BJ (cell line): ENCODE measurements around the gene AKNA. TPM values are rescaled to one million over a fixed set of nuclear protein-coding genes. Genes with fewer than 3 reads are reported as not detected.

ENCODE experiments used
- CTCF ChIA-PET: fragments of 350-600 bp; formaldehyde crosslinking; extraction: SDS; loops from one replicate; lab custom pipeline; 2021; ENCODE audit warnings: antibody characterized with exemption, inconsistent platforms; lab: Yijun Ruan, JAX
- POLR2A ChIA-PET: fragments of 300-600 bp; sonication (Branson Sonifier 250); formaldehyde crosslinking; extraction: SDS; loops from one replicate; lab custom pipeline; 2021; ENCODE audit warnings: antibody characterized with exemption; lab: Charles Lee
- DNase-seq: peaks from one replicate; pipeline ENCODE4 v3.0.0-alpha.2; 2011; ENCODE audit warnings: low read depth
- H3K27me3 ChIP-seq: 2 replicates; pipeline ENCODE4 v1.6.0; 2011; ENCODE audit warnings: low read length; ENCODE audit not compliant: control insufficient read depth, insufficient read depth
- H3K36me3 ChIP-seq: 2 replicates; pipeline ENCODE4 v1.5.1; 2011; ENCODE audit warnings: low read length; ENCODE audit not compliant: control insufficient read depth, insufficient read depth
- H3K4me3 ChIP-seq: 2 replicates; pipeline ENCODE4 v1.5.1; 2011; ENCODE audit warnings: low read depth, mild to moderate bottlenecking, control low read depth, low read length
- CTCF ChIP-seq: IDR thresholded peaks from 2 replicates; pipeline ENCODE4 v1.5.1; 2011; ENCODE audit warnings: low read depth, mild to moderate bottlenecking, control low read depth, inconsistent platforms, low read length, moderate library complexity; ENCODE audit not compliant: insufficient read depth
- polyA plus RNA-seq: library from polyadenylated mRNA; depleted of rRNA; stranded (reverse); fragments of >200 nt; gene quantifications from 2 replicates; pipeline ENCODE4 v1.2.3, GENCODE V29; 2011

AKNA gene
- polyA plus RNA-seq, 1 experiment: 11.8 TPM

- H3K4me3 ChIP-seq: no peak overlapping the region
- POLR2A ChIA-PET: no interaction called here
- CTCF ChIA-PET: interaction anchor here (0.6 to 7.8 kb wide), 9 partner anchors 12 to 285 kb away, joined by 3 to 89 read pairs (median 5); no protein-coding TSS in a partner anchor
- peaks cover 3% of the 10 kb centered on the region for H3K27me3 ChIP-seq
- no peak for DNase-seq
- no peak for TF ChIP-seq CTCF
- H3K36me3 ChIP-seq: no peaks in the 10 kb centered on the region
Measured at GRCh38 chr9:114433086-114433485, 45.3 kb upstream of the AKNA start.

DNA sequence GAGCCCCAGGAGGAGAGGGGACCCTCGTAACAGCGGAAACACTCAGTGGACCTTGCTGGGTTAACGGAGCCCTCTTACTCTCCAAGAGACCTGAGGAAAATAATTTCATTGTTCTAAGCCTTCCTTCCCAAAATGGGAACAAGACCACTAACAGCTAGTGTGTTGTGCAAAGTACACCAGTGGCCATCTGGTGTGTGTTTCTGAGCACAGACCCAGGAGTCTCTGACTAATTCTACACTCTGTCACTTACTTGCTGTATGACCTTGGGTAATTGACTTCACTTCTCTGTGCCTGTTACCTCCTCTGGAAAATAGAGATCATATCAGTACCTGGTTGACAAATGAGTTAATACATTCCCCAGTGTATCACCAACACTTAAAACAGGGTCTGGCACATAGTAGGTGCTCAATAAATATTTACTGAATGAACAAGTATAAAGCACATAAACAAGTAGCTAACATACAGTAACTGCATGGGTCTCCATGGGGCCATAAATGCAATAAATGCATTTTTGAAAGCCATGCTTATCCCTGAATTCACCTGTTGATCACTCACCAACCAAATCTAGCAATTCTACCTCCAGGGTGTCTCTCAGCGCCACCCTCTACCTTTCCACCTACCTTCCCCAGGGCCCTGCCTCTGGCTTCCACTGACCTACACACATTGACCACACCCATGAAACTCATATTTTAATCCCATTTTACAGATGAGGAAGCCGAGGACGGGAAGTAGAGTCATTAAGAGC, 44.7 kb upstream of the AKNA start:
- Histone ChIP-seq H3K36me3 (no peaks in the 10 kb centered on the region), H3K4me3 (no peak overlapping the region), H3K27me3 (peaks cover 4% of the 10 kb centered on the region)
- ChIA-PET CTCF (interaction anchor here (0.6 to 7.8 kb wide), 7 partner anchors 18 to 229 kb away, joined by 3 to 89 read pairs (median 7); no protein-coding TSS in a partner anchor), POLR2A (no interaction called here)
- no peak for DNase-seq
- TF ChIP-seq CTCF: no peak

- ChIA-PET CTCF (interaction anchor here (1.3 to 7.8 kb wide), 3 partner anchors 26 to 230 kb away, joined by 4 to 89 read pairs (median 10); no protein-coding TSS in a partner anchor), POLR2A (no interaction called here)
- Histone ChIP-seq H3K36me3 (no peaks in the 10 kb centered on the region), H3K27me3 (peaks cover 4% of the 10 kb centered on the region), H3K4me3 (no peak overlapping the region)
- TF ChIP-seq CTCF: no peak
- no peak for DNase-seq
Measured at GRCh38 chr9:114431770-114432169, 44.0 kb upstream of the AKNA start.

DNA sequence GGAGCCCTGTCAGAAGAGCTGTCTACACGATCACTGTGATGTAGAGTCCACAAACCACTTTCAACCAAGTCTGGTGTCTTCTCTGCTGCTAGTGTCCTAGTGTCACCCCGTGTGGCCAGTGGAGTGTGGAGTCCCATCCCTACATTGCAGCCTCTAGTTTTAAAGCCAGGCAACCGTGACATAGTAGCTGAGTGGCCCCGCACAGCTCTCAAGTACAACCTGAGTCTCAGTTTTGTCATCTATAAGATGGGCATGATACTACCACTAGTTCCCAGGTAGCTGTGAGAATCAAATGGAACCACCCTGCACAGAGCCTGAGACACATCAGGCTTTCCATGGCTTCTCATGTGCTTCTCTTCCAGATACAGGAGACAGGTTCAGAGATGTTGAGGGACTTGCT, 43.2 kb upstream of the AKNA start:
- ChIA-PET CTCF (interaction anchor here (1.3 to 7.8 kb wide), 3 partner anchors 25 to 231 kb away, joined by 4 to 89 read pairs (median 10); no protein-coding TSS in a partner anchor), POLR2A (no interaction called here)
- DNase-seq: no peak

More for the DNA sequence above, 43.2 kb upstream of the AKNA start:
- Histone ChIP-seq H3K36me3 (no peaks in the 10 kb centered on the region), H3K27me3 (peaks cover 4% of the 10 kb centered on the region), H3K4me3 (no peak overlapping the region)
- TF ChIP-seq CTCF: no peak
